Glomerular endothelial cell (primary cell): Measurements from ENCODE around the gene COL6A3. TPM values are rescaled to one million over a fixed set of nuclear protein-coding genes. Genes with fewer than 3 reads are reported as not detected.

Source experiments
- DNase-seq: peaks from one replicate; pipeline ENCODE4 v3.0.0-alpha.2; 2011; ENCODE audit warnings: low read depth, low spot score; ENCODE audit errors: extremely low read depth
- total RNA-seq: library from RNA; depleted of rRNA; stranded (reverse); fragments of >200 nt; gene quantifications from 2 replicates; pipeline ENCODE4 v1.2.3, GENCODE V29; 2015

Gene COL6A3
- total RNA-seq, 1 donor from 2014 or later: 244 TPM

- DNase-seq: no peak
Measured at GRCh38 chr2:237300739-237301138, 113.2 kb downstream of the COL6A3 start.

GRCh38 chr2:237299906-237300305 lies 114.1 kb downstream of the COL6A3 start:
- no peak for DNase-seq

GRCh38 chr2:237298151-237299118 lies 115.5 kb downstream of the COL6A3 start:
- DNase-seq: no peak

- DNase-seq: no peak
Measured at GRCh38 chr2:237297421-237298150, 116.4 kb downstream of the COL6A3 start.

- no peak for DNase-seq
Measured at GRCh38 chr2:237296756-237297155, 117.2 kb downstream of the COL6A3 start.

GRCh38 chr2:237295889-237296480 lies 118.0 kb downstream of the COL6A3 start:
- no peak for DNase-seq

GRCh38 chr2:237294460-237294859 lies 119.5 kb downstream of the COL6A3 start:
- no peak for DNase-seq

GRCh38 chr2:237293978-237294377 lies 120.0 kb downstream of the COL6A3 start:
- DNase-seq: no peak

- DNase-seq: peak; percentile 95
Measured at GRCh38 chr2:237291138-237291792, 122.7 kb downstream of the COL6A3 start.

- DNase-seq: no peak
Measured at GRCh38 chr2:237290261-237290660, 123.7 kb downstream of the COL6A3 start.

- DNase-seq: no peak
Measured at GRCh38 chr2:237289139-237289538, 124.8 kb downstream of the COL6A3 start.

- no peak for DNase-seq
Measured at GRCh38 chr2:237287872-237288271, 126.1 kb downstream of the COL6A3 start.

- DNase-seq: no peak
Measured at GRCh38 chr2:237283131-237283928, 130.6 kb downstream of the COL6A3 start.

- no peak for DNase-seq
Measured at GRCh38 chr2:237282568-237283128, 131.3 kb downstream of the COL6A3 start.

- DNase-seq: no peak
Measured at GRCh38 chr2:237281836-237282306, 132.1 kb downstream of the COL6A3 start.

- no peak for DNase-seq
Measured at GRCh38 chr2:237280939-237281338, 133.0 kb downstream of the COL6A3 start.

- DNase-seq: no peak
Measured at GRCh38 chr2:237280229-237280628, 133.7 kb downstream of the COL6A3 start.

- no peak for DNase-seq
Measured at GRCh38 chr2:237279012-237279768, 134.8 kb downstream of the COL6A3 start.

- DNase-seq: no peak
Measured at GRCh38 chr2:237278568-237278967, 135.4 kb downstream of the COL6A3 start.
